HUDEP-2 (cell line): ENCODE data around the gene POU2AF3.
"Not testable (repeated sequence)": the region's sequence is repeated elsewhere in the genome, so short reads cannot be mapped to it uniquely, and the experiment has no call there.

Experiments
- DNase-seq, 76 experiments: peaks; one replicate each; lab custom pipeline; 2025; ENCODE audit not compliant: unreplicated experiment in 76 of 76; lab: John Stamatoyannopoulos, UW

Gene POU2AF3, protein sequence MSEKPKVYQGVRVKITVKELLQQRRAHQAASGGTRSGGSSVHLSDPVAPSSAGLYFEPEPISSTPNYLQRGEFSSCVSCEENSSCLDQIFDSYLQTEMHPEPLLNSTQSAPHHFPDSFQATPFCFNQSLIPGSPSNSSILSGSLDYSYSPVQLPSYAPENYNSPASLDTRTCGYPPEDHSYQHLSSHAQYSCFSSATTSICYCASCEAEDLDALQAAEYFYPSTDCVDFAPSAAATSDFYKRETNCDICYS

DNA sequence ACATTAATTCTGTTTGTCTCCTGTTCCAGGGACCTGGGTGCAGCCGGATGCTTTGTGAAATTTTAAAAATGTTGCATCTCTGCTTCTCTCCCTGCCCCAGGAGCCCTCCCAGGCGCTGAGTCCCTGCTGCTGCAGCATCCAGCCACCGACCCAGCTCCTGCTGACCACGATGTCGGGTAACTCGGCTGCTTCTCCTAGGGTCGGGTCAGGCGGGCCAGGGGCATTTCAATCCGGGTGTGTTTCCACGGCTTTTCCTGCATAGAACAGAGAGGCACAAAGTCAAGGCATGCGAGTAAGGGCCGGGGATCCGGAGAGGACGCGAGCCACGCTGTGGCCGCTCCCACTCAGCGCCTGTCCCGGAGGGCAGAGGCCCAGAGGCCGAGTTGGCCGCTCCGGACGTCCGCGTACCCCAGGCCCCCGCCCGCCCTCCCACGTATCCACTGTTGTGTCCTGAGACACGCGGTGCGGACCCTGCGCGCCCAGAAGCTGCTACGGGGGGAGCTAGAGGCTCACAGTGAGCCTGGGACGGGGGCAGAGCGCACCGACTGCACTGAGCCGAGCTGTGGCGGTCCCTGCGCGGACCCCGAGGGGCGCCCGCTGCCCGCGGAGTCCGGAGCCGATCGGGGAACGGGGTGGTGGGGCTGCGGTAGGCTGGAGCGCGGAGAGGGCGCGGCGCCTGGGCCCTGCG, at the start of gene POU2AF3:
TSS of gene POU2AF3 (plus strand) at position 134 of the 688 bp plus-strand sequence. CDS start at position 170, 36 bp downstream.
- DNase-seq = no peak

- DNase-seq = no peak
Measured at GRCh38 chr11:111250936-111251335, 47.4 kb upstream of the POU2AF3 start.

GRCh38 chr11:111253131-111253530, 45.2 kb upstream of the POU2AF3 start:
- DNase-seq = no peak

DNA sequence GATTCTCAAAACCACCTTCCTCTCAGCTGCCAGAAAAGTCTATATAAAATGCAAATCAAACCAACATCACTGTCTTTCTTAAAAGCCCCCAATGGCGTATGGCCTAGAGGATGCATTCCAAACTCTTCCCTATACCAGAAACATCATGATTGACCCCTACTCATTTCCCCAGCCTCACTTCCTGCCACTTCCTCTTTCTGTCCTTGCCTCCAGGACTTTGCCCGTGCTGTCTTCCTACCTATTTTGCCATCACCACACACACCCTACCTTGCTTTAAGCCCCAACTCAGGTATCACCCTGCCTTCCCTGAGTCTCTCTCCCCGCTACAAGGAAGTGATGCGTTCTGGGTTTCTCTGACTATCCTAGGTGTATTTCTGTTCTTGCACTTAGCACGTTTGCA, 44.7 kb upstream of the POU2AF3 start:
- DNase-seq = no peak

DNA sequence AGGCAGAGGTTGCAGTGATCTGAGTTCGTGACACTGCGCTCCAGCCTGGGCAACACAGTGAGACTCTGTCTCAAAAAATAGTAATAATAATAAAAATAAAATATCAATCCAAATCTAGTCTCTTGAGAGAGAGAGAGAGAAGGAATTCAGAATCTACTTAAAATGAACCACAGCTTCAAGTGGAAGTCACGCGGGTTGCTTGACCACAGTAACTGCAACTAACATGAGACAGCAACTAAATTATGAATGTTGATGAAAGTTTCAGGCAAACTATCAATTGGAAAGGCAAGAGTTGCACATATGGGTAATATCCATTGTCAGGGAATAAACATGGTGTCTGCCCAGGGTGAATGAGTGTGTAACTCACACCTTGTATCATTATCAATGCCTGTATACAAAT, 40.3 kb upstream of the POU2AF3 start:
- no peak for DNase-seq

GRCh38 chr11:111259896-111260295, 38.5 kb upstream of the POU2AF3 start:
- no peak for DNase-seq

DNA sequence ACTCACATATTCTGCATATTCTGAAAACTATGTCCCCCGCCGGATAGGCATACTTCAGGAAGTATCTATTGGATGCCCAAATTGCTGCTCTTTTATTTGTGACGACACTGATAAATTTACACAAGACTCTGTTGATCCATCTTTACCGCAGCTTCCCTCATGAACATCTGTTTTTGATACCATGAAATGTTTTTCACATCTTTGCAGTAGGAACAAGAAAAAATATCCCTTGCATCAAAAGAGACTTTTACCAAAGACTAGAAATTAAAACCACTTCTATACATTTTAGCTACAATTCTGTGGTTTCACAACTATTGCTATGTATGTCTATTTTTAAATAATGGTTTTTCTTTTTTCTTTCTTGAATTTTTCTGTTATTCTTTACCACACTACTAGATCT, 37.5 kb upstream of the POU2AF3 start:
- no peak for DNase-seq

DNA sequence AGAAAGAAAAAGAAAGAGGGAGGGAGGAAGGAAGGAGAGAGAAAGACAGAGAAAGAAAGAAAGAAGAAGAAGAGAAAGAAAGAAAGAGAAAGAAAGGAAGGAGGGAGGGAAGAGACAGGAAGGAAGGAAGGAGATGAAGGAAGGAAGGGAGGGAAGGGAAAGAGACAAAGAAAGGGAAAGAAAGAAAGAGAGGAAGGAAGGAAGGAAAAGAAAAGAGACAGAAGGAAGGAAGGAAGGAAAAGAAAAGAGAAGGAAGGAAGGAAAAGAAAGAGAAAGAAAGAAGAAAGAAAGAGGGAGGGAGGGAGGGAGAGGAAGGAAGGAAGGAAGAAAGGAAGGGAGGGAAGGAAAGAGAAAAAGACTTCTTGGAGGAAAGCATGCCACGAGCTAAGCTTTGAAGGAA, 33.7 kb upstream of the POU2AF3 start:
- DNase-seq = no peak

- no peak for DNase-seq
Measured at GRCh38 chr11:111265421-111265820, 32.9 kb upstream of the POU2AF3 start.

GRCh38 chr11:111268303-111268702, 30.0 kb upstream of the POU2AF3 start:
- DNase-seq = not testable (repeated sequence)

- no peak for DNase-seq
Measured at GRCh38 chr11:111269146-111269868, 29.0 kb upstream of the POU2AF3 start.

DNA sequence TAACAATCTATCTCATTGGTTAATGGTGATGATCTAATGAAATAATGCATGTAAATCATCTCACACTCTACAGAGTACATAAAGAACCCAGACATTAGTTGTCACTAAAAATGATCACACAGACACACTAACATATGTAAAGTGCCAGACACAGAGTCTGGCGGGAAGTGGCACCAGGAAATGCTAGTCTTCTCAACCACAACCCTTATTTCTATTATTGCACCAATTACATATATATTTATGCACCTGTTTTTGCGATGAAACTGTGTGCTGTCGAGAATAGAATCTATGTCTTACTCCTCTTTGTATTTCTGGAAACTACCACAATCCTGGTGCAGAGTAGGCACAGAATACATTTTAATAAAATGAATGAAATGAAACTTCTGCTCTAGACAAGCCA, 25.9 kb upstream of the POU2AF3 start:
- DNase-seq = no peak

DNA sequence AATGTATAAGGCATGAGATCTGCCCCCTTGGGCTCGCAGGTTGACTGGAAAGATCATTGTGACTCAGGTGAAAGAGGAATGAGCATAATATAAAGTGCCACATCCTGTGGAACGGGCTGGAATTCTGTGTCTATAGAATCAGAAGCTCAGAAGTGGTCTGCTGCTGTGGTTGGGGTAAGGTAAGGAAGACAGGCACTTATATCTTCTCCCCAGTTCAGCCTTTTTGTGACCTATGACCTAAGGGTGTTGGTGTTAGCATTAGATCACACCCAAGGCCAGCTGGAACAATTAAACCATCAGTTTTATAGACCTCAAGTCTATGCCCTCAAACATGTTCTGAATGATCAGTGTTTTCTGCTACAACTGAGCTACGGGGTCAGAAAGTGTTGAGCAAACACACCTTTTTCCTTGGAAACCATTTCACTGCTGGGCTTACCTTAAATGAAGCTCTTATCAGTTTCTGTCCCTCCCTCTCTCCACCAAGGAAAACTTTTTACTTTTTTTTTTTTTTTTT, 15.7 kb upstream of the POU2AF3 start:
- no peak for DNase-seq

- DNase-seq = no peak
Measured at GRCh38 chr11:111283945-111284481, 14.3 kb upstream of the POU2AF3 start.

- no peak for DNase-seq
Measured at GRCh38 chr11:111285189-111286091, 12.9 kb upstream of the POU2AF3 start.

DNA sequence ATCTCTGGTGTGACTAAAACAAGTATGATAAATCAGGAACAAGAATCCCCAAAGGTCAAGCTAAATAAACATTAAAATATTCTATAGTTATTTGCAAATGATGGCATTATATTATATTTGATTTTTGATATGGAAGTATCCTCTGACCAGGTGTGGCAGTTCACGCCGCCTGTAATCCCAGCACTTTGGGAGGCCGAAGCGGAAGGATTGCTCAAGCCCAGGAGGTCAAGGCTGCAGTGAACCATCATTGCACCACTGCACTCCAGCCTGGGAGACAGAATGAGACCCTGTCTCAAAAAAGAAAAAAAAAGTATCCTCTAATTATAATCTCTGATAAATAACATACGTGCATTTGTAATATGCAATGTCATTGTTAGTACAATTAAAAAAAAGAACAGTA, 6.6 kb upstream of the POU2AF3 start:
- DNase-seq = no peak

GRCh38 chr11:111292408-111292807, 5.9 kb upstream of the POU2AF3 start:
- DNase-seq = not testable (repeated sequence)

GRCh38 chr11:111296196-111296595, 2.1 kb upstream of the POU2AF3 start:
- DNase-seq = no peak

- DNase-seq = no peak
Measured at GRCh38 chr11:111297696-111298095, 650 bp upstream of the POU2AF3 start.
